ENCODE results near the gene LMBR1L. TPM values are rescaled to one million over a fixed set of nuclear protein-coding genes. Genes with fewer than 3 reads are reported as not detected.
A peak's percentile ranks its signal among the peaks of the same experiment; 100 is the strongest.

LMBR1L gene
- polyA plus RNA-seq, 3 donors = 22.0 to 104 (median 25.9) TPM

DNA sequence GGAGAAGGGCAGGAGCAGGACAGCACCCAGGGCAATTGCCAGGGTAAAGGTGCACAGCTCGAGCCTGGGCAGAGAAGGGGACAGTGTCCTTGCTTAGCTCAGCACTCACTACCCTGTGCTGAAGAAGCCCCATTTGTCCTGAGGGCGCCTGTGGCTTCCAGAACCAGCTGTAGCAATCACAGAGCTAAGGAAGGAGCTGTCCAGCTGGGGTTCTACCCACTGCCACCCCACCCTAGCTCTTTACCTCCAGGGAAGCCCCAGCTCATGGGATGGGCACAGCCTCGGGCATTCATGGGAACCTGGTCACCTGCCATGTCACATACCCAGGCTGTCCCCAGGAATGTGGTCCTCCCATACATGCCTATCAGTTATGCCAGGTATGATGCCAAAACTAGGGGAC is 5.8 kb downstream of the LMBR1L start:
- peak overlapping the region in 1 of 2 donors; percentile 64 for H3K27ac ChIP-seq (ENCODE audit: low read depth in 1 of 2, low read length in 2 of 2)

DNA sequence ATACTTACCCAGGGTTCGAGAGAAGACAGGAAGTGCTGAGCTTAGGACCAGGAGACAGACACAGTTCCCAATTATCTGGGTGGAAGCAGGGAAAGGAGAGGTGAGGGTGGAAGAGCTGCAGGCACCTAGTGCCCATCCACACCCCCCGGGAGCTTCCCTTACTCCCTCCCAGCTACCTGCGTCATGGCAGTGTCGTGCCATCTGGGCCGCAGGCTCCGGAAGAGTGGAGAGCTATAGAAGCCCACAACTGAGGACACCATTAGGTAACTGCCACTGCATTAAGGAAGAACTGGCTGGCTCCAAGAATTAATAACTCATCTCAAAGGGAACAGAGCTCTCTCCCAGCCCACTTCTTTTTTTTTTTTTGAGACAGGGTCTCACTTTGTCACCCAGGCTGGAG is 10.3 kb downstream of the LMBR1L start:
- H3K4me2 ChIP-seq (replicated peaks; ENCODE audit: extremely low read depth, low read length, poor library complexity, severe bottlenecking) = no peak overlapping the region
- peaks cover 20 to 21% of the 10 kb centered on the region in 2 donors for H3K4me1 ChIP-seq (ENCODE audit: control insufficient read depth in 1 of 2, insufficient read depth in 2 of 2, low read length in 2 of 2)
- no peak overlapping the region for H2AFZ ChIP-seq (ENCODE audit: insufficient read depth, low read depth, low read length, poor library complexity, severe bottlenecking)
- no peak overlapping the region for H3K4me3 ChIP-seq (replicated peaks in 1 of 3; ENCODE audit: low read depth in 2 of 3, low read length in 3 of 3)
- DNase-seq = no peak
- peaks cover 6% of the 10 kb centered on the region for H3K79me2 ChIP-seq (ENCODE audit: insufficient read depth, low read length)
- Mint-ChIP-seq H3K4me3 (no peak overlapping the region), H3K27me3 (ENCODE audit: low read depth in 3 of 3) (peaks cover 10 to 13% (median 10%) of the 10 kb centered on the region in 3 donors), H3K27ac (no peak overlapping the region), H3K9me3 (peaks cover 0 to 1% (median 0%) of the 10 kb centered on the region in 7 donors), H3K4me1 (peaks cover 13% of the 10 kb centered on the region), H3K36me3 (peaks cover 84 to 92% of the 10 kb centered on the region in 2 donors)
- WGBS (ENCODE audit: insufficient coverage) = 100% methylated on average over 2 of the region's 6 CpGs
- peaks cover 65 to 99% of the 10 kb centered on the region in 2 donors for H3K36me3 ChIP-seq (replicated peaks in 1 of 2; ENCODE audit: control insufficient read depth in 1 of 2, insufficient read depth in 2 of 2, low read length in 2 of 2)
- intact Hi-C loops (cut with micrococcal nuclease) = no loop called here
- H3K9ac ChIP-seq (ENCODE audit: insufficient read depth, low read length, poor library complexity, severe bottlenecking) = no peak overlapping the region
- H3K27ac ChIP-seq (ENCODE audit: low read depth in 1 of 2, low read length in 2 of 2) = no peak overlapping the region
- H3K9me3 ChIP-seq (replicated peaks in 1 of 2; ENCODE audit: control insufficient read depth in 1 of 2, insufficient read depth in 1 of 2, low read length in 2 of 2) = no peaks in the 10 kb centered on the region
- H3K27me3 ChIP-seq (ENCODE audit: control insufficient read depth in 2 of 2, insufficient read depth in 2 of 2, low read length in 2 of 2) = peaks cover 6% of the 10 kb centered on the region in 2 donors
- H4K20me1 ChIP-seq (ENCODE audit: insufficient read depth, low read length) = peaks cover 55% of the 10 kb centered on the region
- no peak for TF ChIP-seq CTCF (IDR thresholded peaks at IDR 0.05)

More for the DNA sequence above, 5.8 kb downstream of the LMBR1L start:
- Mint-ChIP-seq H3K27ac (peak overlapping the region in 1 of 7 donors; percentile 72), H3K4me3 (no peak overlapping the region), H3K4me1 (peaks cover 57% of the 10 kb centered on the region), H3K9me3 (no peaks in the 10 kb centered on the region), H3K36me3 (peaks cover 60 to 62% of the 10 kb centered on the region in 2 donors), H3K27me3 (ENCODE audit: low read depth in 3 of 3) (peaks cover 0 to 1% (median 0%) of the 10 kb centered on the region in 3 donors)
- 92% methylated on average over 2 of the region's 3 CpGs for WGBS (ENCODE audit: insufficient coverage)
- no peak for DNase-seq
- H3K4me3 ChIP-seq (replicated peaks in 1 of 3; ENCODE audit: low read depth in 2 of 3, low read length in 3 of 3) = peak overlapping the region in 1 of 3 experiments; percentile 40
- H3K4me1 ChIP-seq (ENCODE audit: control insufficient read depth in 1 of 2, insufficient read depth in 2 of 2, low read length in 2 of 2) = peaks cover 61 to 65% of the 10 kb centered on the region in 2 donors
- H3K36me3 ChIP-seq (replicated peaks in 1 of 2; ENCODE audit: control insufficient read depth in 1 of 2, insufficient read depth in 2 of 2, low read length in 2 of 2) = peaks cover 43 to 64% of the 10 kb centered on the region in 2 donors
- TF ChIP-seq CTCF (IDR thresholded peaks at IDR 0.05) = no peak
- H3K4me2 ChIP-seq (replicated peaks; ENCODE audit: extremely low read depth, low read length, poor library complexity, severe bottlenecking) = peak overlapping the region; percentile 8
- no peak overlapping the region for H3K9ac ChIP-seq (ENCODE audit: insufficient read depth, low read length, poor library complexity, severe bottlenecking)
- H4K20me1 ChIP-seq (ENCODE audit: insufficient read depth, low read length) = peaks cover 80% of the 10 kb centered on the region
- intact Hi-C loops (cut with micrococcal nuclease) = no loop called here
- no peaks in the 10 kb centered on the region for H3K9me3 ChIP-seq (replicated peaks in 1 of 2; ENCODE audit: control insufficient read depth in 1 of 2, insufficient read depth in 1 of 2, low read length in 2 of 2)
- H3K27me3 ChIP-seq (ENCODE audit: control insufficient read depth in 2 of 2, insufficient read depth in 2 of 2, low read length in 2 of 2) = no peaks in the 10 kb centered on the region
- H3K79me2 ChIP-seq (ENCODE audit: insufficient read depth, low read length) = peaks cover 37% of the 10 kb centered on the region
- no peak overlapping the region for H2AFZ ChIP-seq (ENCODE audit: insufficient read depth, low read depth, low read length, poor library complexity, severe bottlenecking)
